Trophoblast cell (in vitro differentiated cells and primary cell): ENCODE data around the gene KIAA2012.

Experiments
- DNase-seq, 2 donors: peaks; one replicate each; pipeline ENCODE4 v3.0.0-alpha.2; 2016
- H2AFZ ChIP-seq: 2 replicates; pipeline ENCODE4 v1.6.1; 2013; ENCODE audit warnings: low read length, moderate library complexity, mild to moderate bottlenecking; ENCODE audit not compliant: insufficient read depth, poor library complexity
- H2AK5ac ChIP-seq: 2 replicates; pipeline ENCODE4 v1.6.1; 2013; ENCODE audit warnings: mild to moderate bottlenecking, low read length
- H2BK120ac ChIP-seq: 2 replicates; pipeline ENCODE4 v1.6.1; 2013; ENCODE audit warnings: low read length, mild to moderate bottlenecking, moderate library complexity; ENCODE audit not compliant: insufficient read depth, poor library complexity
- H2BK12ac ChIP-seq: 2 replicates; pipeline ENCODE4 v1.6.1; 2013; ENCODE audit warnings: mild to moderate bottlenecking, low read length, moderate library complexity
- H2BK5ac ChIP-seq: 2 replicates; pipeline ENCODE4 v1.6.1; 2013; ENCODE audit warnings: low read length, low read depth, moderate library complexity, mild to moderate bottlenecking; ENCODE audit not compliant: poor library complexity
- H3K14ac ChIP-seq: 2 replicates; pipeline ENCODE4 v1.6.1; 2013; ENCODE audit warnings: mild to moderate bottlenecking, low read length
- H3K18ac ChIP-seq: 2 replicates; pipeline ENCODE4 v1.6.1; 2013; ENCODE audit warnings: mild to moderate bottlenecking, low read length
- H3K23ac ChIP-seq: 2 replicates; pipeline ENCODE4 v1.6.1; 2013; ENCODE audit warnings: low read length
- H3K27ac ChIP-seq: 2 replicates; pipeline ENCODE4 v1.5.1; 2013; ENCODE audit warnings: low read depth, mild to moderate bottlenecking, inconsistent platforms, low read length, moderate library complexity
- H3K27me3 ChIP-seq: 2 replicates; pipeline ENCODE4 v1.6.1; 2013; ENCODE audit warnings: inconsistent platforms, mild to moderate bottlenecking, low read length, moderate library complexity; ENCODE audit not compliant: insufficient read depth
- H3K36me3 ChIP-seq, 2 experiments: 1 replicate in 1 of 2; 2 replicates in 1 of 2; pipeline ENCODE4 v1.6.1; 2013; ENCODE audit warnings: low read length in 2 of 2, mild to moderate bottlenecking in 2 of 2, moderate library complexity in 1 of 2; ENCODE audit not compliant: insufficient read depth in 2 of 2, control insufficient read depth in 1 of 2
- H3K4ac ChIP-seq: 2 replicates; pipeline ENCODE4 v1.6.1; 2013; ENCODE audit warnings: low read depth, mild to moderate bottlenecking, low read length, moderate library complexity
- H3K4me1 ChIP-seq, 2 experiments: 1 replicate in 1 of 2; 2 replicates in 1 of 2; pipeline ENCODE4 v1.6.1; 2013; ENCODE audit warnings: low read length in 2 of 2, mild to moderate bottlenecking in 2 of 2, moderate library complexity in 1 of 2; ENCODE audit not compliant: insufficient read depth in 2 of 2, control insufficient read depth in 1 of 2
- H3K4me2 ChIP-seq: 2 replicates; pipeline ENCODE4 v1.6.1; 2013; ENCODE audit warnings: inconsistent platforms, mild to moderate bottlenecking, low read length, moderate library complexity
- H3K4me3 ChIP-seq: 2 replicates; pipeline ENCODE4 v1.5.1; 2013; ENCODE audit warnings: mild to moderate bottlenecking, low read depth, low read length, inconsistent platforms
- H3K79me1 ChIP-seq: one replicate; pipeline ENCODE4 v1.6.1; 2013; ENCODE audit warnings: low read length
- H3K79me2 ChIP-seq: 2 replicates; pipeline ENCODE4 v1.6.1; 2013; ENCODE audit warnings: low read length, mild to moderate bottlenecking; ENCODE audit not compliant: control insufficient read depth, insufficient read depth, poor library complexity
- H3K9ac ChIP-seq: 2 replicates; pipeline ENCODE4 v1.6.1; 2013; ENCODE audit warnings: mild to moderate bottlenecking, low read length
- H3K9me3 ChIP-seq: 2 replicates; pipeline ENCODE4 v1.6.1; 2013; ENCODE audit warnings: low read depth, mild to moderate bottlenecking, control low read depth, inconsistent platforms, low read length; ENCODE audit not compliant: insufficient read depth
- H4K12ac ChIP-seq: 2 replicates; pipeline ENCODE4 v1.6.1; 2013; ENCODE audit warnings: low read depth, mild to moderate bottlenecking, low read length, moderate library complexity
- H4K8ac ChIP-seq: 2 replicates; pipeline ENCODE4 v1.6.1; 2013; ENCODE audit warnings: low read depth, mild to moderate bottlenecking, low read length, moderate library complexity
- H4K91ac ChIP-seq: one replicate; pipeline ENCODE4 v1.6.1; 2013; ENCODE audit warnings: low read depth, mild to moderate bottlenecking, low read length, moderate library complexity
- WGBS: extraction: QIAGEN DNeasy Blood & Tissue Kit; methylation state at CpG from one replicate; pipeline ENCODE4 v1.1.7; 2013; ENCODE audit warnings: missing lambda C conversion rate; ENCODE audit not compliant: insufficient read length, insufficient coverage; ENCODE audit errors: extremely low coverage; 5-methylcytosine and 5-hydroxymethylcytosine counted together

Gene KIAA2012

DNA sequence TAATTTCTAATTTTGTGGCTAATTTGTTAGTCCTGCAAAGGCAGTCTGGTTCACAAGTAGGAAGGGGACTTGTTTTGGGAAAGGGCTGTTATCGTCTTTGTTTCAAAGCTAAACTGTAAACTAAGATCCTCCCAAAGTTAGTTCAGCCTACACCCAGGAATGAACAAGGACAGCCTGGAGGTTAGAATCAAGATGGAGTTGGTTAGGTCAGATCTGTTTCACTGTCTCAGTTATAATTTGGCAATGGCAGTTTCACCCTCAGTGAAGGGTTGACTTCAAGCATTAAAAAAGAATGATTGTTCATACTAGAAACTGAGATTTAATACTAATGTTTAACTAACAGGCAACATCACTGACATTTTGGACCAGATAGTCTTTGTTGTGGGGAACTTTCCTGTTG lies 69.5 kb downstream of the KIAA2012 start:
- Histone ChIP-seq H3K9me3 (no peaks in the 10 kb centered on the region), H3K14ac (no peak overlapping the region), H3K79me2 (no peaks in the 10 kb centered on the region), H2BK12ac (no peak overlapping the region), H3K27me3 (no peaks in the 10 kb centered on the region), H3K4me1 (peaks cover 0 to 3% of the 10 kb centered on the region in 2 experiments), H3K36me3 (no peaks in the 10 kb centered on the region), H4K91ac (no peak overlapping the region), H3K4me3 (no peak overlapping the region), H3K79me1 (no peaks in the 10 kb centered on the region), H3K18ac (no peak overlapping the region), H3K27ac (no peak overlapping the region), H2AK5ac (no peak overlapping the region), H4K8ac (no peak overlapping the region), H2BK5ac (no peak overlapping the region), H3K4me2 (no peak overlapping the region), H3K23ac (no peak overlapping the region), H2AFZ (no peak overlapping the region), H2BK120ac (no peak overlapping the region), H3K4ac (no peak overlapping the region), H4K12ac (no peak overlapping the region), H3K9ac (no peak overlapping the region)
- WGBS = no CpG with 5 or more reads among the region's 1 CpG
- DNase-seq = no peak

DNA sequence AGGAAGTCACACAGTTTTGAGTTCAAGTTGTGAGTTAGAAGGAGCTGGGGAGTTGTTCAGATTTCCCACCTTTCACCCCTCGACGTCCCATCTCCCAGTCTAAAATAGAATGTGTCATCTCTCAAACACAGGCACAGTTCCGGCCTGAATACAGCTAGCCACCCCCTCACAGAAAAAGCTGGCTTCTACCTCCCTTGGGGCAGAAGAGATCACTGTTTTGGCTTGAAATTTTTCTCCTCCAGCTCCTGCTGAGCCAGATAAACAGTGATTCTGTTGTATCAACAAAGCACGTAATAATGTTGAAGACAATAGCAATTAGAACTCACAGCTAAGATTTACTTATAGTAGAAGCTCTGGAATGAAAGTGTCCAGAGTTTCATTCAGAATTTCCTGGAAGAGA lies 74.7 kb downstream of the KIAA2012 start:
- Histone ChIP-seq H3K9me3 (no peaks in the 10 kb centered on the region), H3K27me3 (no peaks in the 10 kb centered on the region), H4K12ac (no peak overlapping the region), H3K79me1 (no peaks in the 10 kb centered on the region), H3K4me3 (no peak overlapping the region), H3K23ac (no peak overlapping the region), H3K18ac (no peak overlapping the region), H3K4me2 (no peak overlapping the region), H4K8ac (no peak overlapping the region), H3K79me2 (no peaks in the 10 kb centered on the region), H2AK5ac (no peak overlapping the region), H3K36me3 (no peaks in the 10 kb centered on the region), H3K4ac (no peak overlapping the region), H3K9ac (no peak overlapping the region), H2BK12ac (no peak overlapping the region), H2BK5ac (no peak overlapping the region), H3K14ac (no peak overlapping the region), H4K91ac (no peak overlapping the region), H2AFZ (no peak overlapping the region), H3K4me1 (no peaks in the 10 kb centered on the region), H3K27ac (no peak overlapping the region), H2BK120ac (no peak overlapping the region)
- no CpG with 5 or more reads among the region's 4 CpGs for WGBS
- DNase-seq = no peak

DNA sequence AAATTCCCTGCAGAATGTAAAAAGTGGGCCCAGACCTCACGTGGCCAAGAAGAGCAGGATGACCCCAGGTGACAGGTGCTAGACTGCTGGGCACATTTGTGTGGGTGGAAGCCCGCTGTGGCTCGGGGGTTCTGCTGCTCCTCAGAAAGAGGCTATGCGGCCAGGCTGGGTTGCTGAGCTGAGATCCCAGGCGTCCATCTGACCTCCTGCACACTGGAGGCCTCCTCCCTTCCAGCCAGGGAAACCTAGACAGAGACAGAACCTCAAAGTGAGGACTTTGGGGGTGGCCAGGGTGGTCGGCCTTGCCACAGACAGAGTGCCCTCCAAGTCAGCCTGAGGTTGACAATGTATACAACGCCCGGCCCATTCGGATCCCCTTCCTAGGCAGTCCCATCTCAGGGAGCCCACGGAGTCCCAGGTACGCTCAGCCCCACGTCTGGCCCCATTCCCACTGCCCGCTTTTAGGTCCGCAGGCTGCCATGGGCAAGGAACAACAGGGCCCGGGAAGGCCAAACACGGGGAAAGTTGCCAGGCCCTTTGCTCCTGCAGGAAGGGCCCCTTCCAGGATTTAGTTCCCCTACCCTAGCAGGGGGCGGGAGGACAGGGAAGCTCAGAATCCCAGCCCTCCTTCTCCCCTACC lies 75.6 kb downstream of the KIAA2012 start:
- WGBS = no CpG with 5 or more reads among the region's 17 CpGs
- H3K9ac ChIP-seq = no peak overlapping the region
- H3K79me2 ChIP-seq = no peaks in the 10 kb centered on the region
- no peak overlapping the region for H4K8ac ChIP-seq
- no peak overlapping the region for H4K91ac ChIP-seq
- no peak overlapping the region for H4K12ac ChIP-seq
- no peaks in the 10 kb centered on the region for H3K4me1 ChIP-seq
- H3K23ac ChIP-seq = no peak overlapping the region
- no peak overlapping the region for H2BK12ac ChIP-seq
- H2AK5ac ChIP-seq = no peak overlapping the region
- no peak overlapping the region for H3K4me2 ChIP-seq
- H3K18ac ChIP-seq = no peak overlapping the region
- H3K14ac ChIP-seq = no peak overlapping the region
- no peak overlapping the region for H2AFZ ChIP-seq
- H3K27me3 ChIP-seq = no peaks in the 10 kb centered on the region
- no peaks in the 10 kb centered on the region for H3K9me3 ChIP-seq
- H2BK5ac ChIP-seq = no peak overlapping the region
- DNase-seq = no peak
- no peak overlapping the region for H2BK120ac ChIP-seq
- no peak overlapping the region for H3K4me3 ChIP-seq
- H3K79me1 ChIP-seq = no peaks in the 10 kb centered on the region
- no peaks in the 10 kb centered on the region for H3K36me3 ChIP-seq
- no peak overlapping the region for H3K27ac ChIP-seq
- H3K4ac ChIP-seq = no peak overlapping the region

DNA sequence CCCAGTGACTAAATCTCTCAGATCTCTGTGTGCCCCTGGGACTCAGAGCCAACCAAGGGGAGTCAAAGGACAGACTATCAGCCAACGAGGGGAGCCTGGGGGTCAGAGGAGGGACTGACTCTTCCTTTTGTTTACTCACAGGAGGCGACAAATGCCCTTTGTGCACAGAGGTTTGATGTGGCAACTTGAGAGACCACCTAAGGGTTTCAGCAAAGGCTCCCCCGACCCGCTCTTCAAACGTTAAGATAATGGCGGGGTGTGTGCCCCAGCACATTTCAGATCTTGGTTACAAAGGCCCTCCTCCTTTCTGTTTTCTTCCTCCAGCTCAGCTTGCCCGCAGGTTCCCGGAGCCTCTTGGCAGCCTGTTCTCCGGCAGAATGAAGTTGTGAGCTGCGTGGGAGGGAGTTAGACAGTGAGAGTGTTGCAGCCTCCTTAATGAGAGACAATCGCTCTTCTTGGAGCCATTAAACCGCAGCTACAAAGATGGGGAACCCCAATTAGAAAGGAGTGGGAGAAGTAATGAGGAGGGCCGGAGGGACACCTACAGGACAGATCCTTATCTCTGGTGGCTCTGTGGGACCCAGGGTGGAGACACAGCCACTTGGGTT lies 76.2 kb downstream of the KIAA2012 start:
- Histone ChIP-seq H2AFZ (no peak overlapping the region), H3K23ac (no peak overlapping the region), H3K9me3 (no peaks in the 10 kb centered on the region), H3K4me2 (no peak overlapping the region), H3K18ac (no peak overlapping the region), H4K12ac (no peak overlapping the region), H3K14ac (no peak overlapping the region), H3K27ac (no peak overlapping the region), H3K79me1 (no peaks in the 10 kb centered on the region), H3K36me3 (no peaks in the 10 kb centered on the region), H2BK120ac (no peak overlapping the region), H3K4ac (no peak overlapping the region), H3K79me2 (no peaks in the 10 kb centered on the region), H2BK5ac (no peak overlapping the region), H4K8ac (no peak overlapping the region), H3K9ac (no peak overlapping the region), H2BK12ac (no peak overlapping the region), H4K91ac (no peak overlapping the region), H3K4me1 (no peaks in the 10 kb centered on the region), H3K27me3 (no peaks in the 10 kb centered on the region), H2AK5ac (no peak overlapping the region), H3K4me3 (no peak overlapping the region)
- WGBS = no CpG with 5 or more reads among the region's 13 CpGs
- DNase-seq = no peak
